Activated T-cell treated with anti-CD3 and anti-CD28 coated beads for 24 hours (primary cell): Measurements from ENCODE around the gene MTHFD1.
"Not testable (repeated sequence)": the region's sequence is repeated elsewhere in the genome, so short reads cannot be mapped to it uniquely, and the experiment has no call there.

Experiments
- DNase-seq: peaks from one replicate; pipeline ENCODE4 v3.0.0-alpha.2; 2020; ENCODE audit warnings: low read depth

MTHFD1 gene

DNA sequence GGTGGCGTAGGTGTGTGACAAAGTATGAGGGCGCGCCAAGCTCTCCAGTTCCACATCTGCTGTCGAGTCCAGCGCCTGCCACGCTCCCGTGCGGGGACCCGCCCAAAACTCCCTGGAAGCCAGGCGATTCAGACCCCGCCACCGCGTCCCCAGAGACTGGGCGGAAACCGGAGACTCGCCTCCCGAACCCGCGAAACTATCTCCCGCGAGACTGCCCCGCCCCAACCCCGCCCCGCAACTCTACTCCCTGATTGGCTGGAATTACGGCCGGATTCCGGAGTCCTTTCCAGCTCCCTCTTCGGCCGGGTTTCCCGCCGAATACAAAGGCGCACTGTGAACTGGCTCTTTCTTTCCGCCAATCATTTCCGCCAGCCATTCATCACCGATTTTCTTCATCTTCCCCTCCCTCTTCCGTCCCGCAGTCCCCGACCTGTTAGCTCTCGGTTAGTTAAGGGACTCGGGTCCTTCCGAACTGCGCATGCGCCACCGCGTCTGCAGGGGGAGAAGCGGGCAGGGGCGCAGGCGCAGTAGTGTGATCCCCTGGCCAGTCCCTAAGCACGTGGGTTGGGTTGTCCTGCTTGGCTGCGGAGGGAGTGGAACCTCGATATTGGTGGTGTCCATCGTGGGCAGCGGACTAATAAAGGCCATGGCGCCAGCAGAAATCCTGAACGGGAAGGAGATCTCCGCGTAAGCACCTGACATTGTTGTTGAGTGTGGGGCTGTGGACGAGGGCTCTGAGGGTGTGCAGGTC, at the start of gene MTHFD1:
TSS of gene MTHFD1 (plus strand) at position 572 of the 751 bp plus-strand sequence. CDS start at position 647, 75 bp downstream.
- DNase-seq = peak; percentile 94

GRCh38 chr14:64338616-64339316, 49.4 kb upstream of the MTHFD1 start:
- DNase-seq = peak; percentile 90

GRCh38 chr14:64340560-64341196, 47.5 kb upstream of the MTHFD1 start:
- DNase-seq = no peak

GRCh38 chr14:64347748-64348147, 40.4 kb upstream of the MTHFD1 start:
- DNase-seq = no peak

- DNase-seq = no peak
Measured at GRCh38 chr14:64349741-64350490, 38.2 kb upstream of the MTHFD1 start.

DNA sequence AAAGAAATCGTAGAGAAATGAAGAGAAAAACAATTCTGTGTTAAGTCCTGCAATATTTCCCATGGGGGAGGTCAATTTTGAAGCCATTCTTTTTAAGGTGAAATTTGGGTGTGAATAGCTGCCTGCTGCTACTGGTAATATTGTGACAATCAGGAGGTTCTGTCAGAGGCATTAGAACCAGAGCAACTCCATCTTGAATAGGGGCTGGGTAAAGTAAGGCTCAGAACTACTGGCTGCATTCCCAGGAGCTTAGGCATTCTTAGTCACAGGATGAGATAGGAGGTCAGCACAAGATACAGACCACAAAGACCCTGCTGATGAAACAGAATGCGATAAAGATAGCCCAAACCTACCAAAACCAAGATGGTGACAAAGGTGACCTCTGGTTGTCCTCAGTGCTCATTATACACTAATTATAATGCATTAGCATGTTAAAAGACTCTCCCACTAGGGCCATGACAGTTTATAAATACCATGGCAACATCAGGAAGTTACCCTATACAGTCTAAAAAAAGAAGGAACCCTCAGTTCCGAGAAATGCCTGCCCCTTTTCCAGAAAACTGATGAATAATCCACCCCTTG, 24.8 kb upstream of the MTHFD1 start:
- DNase-seq = no peak

DNA sequence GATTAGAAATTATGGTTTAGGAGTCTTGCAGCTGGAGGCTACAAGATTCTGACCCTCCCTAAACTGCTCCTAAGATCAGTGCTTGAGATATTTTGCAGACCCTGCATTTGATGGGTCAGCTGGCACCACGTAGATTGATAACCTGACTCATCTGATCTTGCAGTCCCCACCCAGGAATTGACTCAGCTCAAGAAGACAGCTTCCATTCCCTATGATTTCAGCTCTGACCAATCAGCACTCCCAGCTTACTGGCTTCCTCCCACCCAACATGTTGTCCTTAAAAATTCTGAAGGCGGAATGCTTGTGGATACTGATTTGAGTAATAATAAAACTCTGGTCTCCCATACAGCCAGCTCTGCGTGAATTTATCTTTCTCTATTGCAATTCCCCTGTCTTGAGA, 23.2 kb upstream of the MTHFD1 start:
- DNase-seq = no peak

DNA sequence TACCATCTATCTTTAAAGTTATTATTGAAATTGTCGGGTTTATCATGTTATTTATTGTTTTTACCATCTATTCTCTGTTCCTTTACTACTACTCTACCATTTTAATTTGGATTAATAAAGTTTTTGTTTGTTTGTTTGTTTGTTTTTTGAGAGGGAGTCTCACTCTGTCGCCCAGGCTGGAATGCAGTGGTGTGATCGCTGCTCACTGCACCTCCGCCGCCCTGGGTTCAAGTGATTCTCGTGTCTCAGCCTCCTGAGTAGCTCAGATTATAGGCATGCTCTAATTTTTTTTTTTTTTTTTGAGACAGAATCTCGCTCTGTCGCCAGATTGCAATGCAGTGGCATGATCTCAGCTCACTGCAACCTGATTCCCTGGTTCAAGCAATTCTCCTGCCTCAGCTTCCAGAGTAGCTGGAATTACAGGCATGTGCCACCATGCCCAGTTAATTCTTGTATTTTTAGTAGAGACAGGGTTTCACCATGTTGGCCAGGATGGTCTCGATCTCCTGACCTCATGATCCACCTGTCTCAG, 22.7 kb upstream of the MTHFD1 start:
- DNase-seq = not testable (repeated sequence)

DNA sequence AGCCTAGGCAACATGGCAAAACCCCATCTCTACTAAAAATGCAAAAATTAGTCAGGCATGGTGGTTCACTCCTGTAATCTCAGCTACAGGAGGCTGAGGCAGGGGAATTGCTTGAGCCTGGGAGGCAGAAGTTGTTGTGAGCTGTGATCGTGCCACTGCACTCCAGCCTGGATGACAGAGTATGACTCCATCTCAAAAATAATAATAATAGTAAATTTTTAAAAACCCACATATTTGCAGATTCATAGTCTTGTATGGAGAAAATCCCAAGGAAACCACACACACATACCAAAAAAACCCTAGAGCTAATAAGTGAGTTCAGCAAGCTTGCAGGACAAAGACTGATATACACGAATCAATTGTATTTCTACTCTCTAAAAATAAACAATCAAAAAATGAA, 19.0 kb upstream of the MTHFD1 start:
- no peak for DNase-seq

DNA sequence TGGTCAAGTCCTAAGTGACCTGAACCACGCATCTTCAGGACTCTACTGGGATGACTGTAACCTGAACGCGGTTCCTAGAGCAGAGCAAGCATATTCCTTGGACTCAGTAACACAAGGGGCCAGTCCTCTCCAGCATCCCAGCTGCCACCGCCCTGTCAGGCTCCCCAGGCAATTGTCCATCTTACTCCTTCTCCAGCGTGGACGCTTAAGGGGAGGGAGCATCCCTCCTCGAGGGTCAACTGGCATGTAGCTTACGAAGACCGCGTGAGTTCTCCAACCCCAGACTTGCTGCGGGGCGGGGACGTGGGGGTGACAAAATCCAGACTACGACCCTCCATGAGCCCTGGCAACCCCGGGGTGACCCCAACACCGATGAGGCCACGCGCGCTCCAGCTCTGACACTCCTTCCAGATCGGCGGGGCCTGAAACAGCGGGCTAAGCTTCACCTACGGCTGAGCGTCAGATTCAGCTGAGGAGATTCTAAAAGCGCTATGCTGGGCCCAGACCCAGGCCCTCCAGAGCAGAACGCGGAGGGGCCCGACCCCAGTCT, 846 bp upstream of the MTHFD1 start:
- DNase-seq = no peak

- no peak for DNase-seq
Measured at GRCh38 chr14:64388533-64389285, 556 bp downstream of the MTHFD1 start.

DNA sequence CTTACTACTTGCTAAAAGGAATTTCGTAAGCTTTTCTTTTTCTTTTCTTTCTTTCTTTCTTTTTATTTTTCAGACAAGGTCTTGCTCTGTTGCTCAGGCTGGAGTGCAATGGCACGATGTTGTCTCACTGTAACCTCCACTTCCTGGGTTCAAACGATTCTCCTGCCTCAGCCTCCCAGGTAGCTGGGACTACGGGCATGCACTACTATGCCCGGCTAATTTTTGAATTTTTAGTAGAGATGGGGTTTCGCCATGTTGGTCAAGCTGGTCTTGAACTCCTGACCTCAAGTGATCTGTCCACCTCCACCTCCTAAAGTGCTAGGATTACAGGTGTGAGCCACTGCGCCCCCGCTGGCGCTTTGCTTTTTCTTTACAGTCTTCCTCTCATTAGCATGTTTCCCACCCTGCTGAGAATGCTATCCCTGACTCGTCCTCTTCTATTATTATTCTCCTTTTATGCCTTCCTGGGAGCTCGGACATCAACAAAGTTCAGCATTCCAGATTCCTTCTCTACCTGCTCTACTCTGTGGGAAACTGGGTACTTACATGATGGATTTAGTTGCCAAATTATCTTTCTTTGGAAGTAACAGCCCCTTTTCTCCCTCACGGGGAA, 3.1 kb downstream of the MTHFD1 start:
- no peak for DNase-seq

- no peak for DNase-seq
Measured at GRCh38 chr14:64391986-64392385, 3.8 kb downstream of the MTHFD1 start.

DNA sequence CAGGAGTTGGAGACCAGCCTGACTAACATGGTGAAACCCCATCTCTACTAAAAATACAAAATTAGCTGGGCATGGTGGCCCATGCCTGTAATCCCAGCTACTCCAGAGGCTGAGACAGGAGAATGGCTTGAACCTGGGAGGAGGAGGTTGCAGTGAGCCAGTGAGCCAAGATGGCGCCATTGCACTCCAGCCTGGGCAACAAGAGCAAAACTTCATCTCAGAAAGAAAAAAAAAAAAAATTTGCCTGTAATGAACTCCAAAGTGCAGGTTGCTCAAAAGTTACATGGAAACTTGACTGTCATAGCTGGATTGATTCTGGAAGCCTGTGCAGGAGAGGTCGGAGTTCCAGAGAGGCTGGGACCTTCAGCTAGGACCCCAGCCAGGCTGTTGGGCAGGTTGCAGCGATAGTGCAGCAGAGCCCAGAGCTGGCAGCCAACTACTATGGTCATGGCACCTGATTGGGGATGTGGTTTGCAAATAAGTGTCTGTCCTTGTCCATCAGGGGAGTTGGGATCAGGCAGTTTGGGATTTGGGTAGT, 5.1 kb downstream of the MTHFD1 start:
- DNase-seq = not testable (repeated sequence)

GRCh38 chr14:64394423-64394822, 6.3 kb downstream of the MTHFD1 start:
- DNase-seq = no peak

DNA sequence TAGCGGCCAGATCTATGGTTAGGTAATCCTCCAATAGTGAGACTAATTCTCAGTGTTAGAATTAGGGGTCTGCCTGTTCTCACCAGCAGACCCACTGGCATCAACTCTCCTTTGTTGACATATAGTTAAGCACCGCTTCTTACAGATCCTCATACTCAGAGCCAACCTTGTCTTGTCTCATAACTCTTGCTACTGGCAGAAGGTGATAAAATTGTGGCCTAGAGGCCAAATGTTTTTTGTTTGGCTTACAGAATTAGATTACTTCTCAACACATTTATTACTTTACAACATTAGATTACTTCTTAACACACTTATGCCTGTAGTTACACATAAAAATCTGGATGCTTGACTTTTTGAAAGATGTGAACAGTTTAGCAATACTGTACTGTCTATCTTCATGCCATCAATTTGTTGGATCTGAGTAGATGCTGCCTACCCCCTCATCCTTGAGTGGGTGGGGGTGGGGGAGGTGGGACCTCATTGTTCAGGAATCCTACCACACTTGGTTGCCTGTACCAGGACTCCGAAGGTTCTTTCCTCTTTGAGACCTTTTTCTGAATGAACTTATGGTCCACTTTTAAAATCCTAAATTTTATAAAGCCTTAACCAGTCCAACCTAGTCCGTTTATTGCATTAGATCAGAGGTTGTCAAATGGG, 7.0 kb downstream of the MTHFD1 start:
- no peak for DNase-seq

DNA sequence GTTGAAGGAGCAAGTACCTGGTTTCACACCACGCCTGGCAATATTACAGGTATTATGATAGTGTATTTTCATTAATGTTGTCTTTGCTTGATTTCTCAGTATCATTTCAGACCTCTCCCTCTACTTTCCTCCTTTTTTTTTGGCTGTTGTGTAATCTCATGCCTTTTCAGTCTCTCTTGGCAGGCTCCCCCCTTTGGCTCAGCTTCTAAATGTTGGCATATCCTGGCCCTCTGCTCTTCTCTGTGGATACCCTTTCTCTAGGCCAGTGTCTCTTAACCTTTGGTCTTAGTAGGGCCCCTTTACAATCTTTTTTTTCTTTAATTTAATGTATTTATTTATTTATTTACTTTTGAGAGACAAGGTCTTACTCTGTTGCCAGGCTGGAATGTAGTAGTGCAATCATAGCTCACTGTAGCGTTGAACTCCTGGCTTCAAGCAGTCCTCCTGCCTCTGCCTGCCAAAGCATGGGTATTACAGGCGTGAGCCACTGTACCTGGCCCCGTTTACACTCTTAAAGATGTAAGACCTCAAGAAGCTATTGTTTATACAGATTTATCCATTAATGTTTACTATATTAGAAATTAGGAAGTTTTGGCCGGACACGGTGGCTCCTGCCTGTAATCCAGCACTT, 12.8 kb downstream of the MTHFD1 start:
- no peak for DNase-seq

GRCh38 chr14:64401949-64402348, 13.8 kb downstream of the MTHFD1 start:
- DNase-seq = no peak

DNA sequence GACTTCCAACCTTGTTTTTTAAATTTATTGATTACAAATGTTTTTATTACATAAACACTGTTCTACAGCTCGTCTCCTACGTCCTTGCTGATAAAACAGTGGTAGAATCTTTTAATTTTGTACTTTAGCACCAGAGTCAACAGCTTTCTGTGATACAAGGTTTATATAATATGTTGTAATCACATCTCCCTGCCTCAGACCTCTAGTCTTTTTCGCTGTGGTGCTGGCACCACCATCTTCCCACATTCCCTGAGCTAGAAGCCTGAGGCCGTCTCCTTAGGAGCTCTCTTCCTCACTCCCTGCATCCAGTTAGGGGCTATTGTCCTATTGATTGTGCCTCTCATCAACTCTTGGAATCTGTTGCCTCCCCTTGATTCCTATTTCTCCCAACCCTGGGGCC, 17.1 kb downstream of the MTHFD1 start:
- DNase-seq = no peak
